Measurements from ENCODE around the gene PLCB4.

Gene PLCB4

DNA sequence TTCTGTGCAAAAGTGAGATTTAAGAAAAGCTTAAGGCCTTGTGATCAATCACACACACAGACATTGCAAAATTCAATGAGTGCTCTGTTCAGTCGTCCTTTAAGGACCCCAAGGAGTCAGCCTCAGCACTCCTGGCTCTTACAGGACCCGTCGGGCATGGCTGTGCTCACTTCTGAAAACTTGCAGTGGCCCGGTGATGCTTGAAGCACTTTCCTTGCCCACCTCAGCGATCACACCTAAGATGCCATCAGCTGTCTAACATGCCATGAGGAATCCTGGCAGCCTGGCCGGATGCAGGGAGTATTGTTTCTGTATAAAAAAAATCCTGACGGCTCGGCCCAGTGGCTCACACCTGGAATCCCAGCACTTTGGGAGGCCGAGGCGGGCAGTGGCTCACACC, 344.1 kb downstream of the PLCB4 start:
- no peak for DNase-seq (ENCODE audit: low read depth)
- TF ChIP-seq, protein P1, sequence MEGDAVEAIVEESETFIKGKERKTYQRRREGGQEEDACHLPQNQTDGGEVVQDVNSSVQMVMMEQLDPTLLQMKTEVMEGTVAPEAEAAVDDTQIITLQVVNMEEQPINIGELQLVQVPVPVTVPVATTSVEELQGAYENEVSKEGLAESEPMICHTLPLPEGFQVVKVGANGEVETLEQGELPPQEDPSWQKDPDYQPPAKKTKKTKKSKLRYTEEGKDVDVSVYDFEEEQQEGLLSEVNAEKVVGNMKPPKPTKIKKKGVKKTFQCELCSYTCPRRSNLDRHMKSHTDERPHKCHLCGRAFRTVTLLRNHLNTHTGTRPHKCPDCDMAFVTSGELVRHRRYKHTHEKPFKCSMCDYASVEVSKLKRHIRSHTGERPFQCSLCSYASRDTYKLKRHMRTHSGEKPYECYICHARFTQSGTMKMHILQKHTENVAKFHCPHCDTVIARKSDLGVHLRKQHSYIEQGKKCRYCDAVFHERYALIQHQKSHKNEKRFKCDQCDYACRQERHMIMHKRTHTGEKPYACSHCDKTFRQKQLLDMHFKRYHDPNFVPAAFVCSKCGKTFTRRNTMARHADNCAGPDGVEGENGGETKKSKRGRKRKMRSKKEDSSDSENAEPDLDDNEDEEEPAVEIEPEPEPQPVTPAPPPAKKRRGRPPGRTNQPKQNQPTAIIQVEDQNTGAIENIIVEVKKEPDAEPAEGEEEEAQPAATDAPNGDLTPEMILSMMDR (conservative IDR thresholded peaks at IDR 0.05; ENCODE audit: low read depth, low read length) = no peak
- no peak overlapping the region for H3K4me3 ChIP-seq (ENCODE audit: low read depth, low read length)

DNA sequence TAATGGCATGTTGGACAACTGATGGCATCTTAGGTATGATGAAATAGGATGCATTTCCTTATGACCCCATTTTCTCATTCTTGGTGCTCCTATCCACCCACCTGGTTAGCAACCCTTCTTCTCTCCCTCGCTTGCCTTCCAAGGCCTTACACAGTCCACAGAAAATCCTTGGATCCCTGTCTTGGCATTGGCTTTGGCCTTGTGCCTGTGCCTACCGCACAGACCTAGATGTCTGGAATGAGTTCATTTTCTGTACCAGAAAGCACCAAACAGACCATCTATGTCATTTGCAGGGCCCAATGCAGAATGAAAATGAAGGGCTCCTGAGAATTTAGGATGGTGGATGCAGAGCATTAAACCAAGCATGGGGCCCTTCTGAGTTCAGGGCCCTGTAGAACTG, 346.5 kb downstream of the PLCB4 start:
- DNase-seq (ENCODE audit: low read depth) = no peak
- TF ChIP-seq, protein P1 (conservative IDR thresholded peaks at IDR 0.05; ENCODE audit: low read depth, low read length) = no peak
- no peak overlapping the region for H3K4me3 ChIP-seq (ENCODE audit: low read depth, low read length)

DNA sequence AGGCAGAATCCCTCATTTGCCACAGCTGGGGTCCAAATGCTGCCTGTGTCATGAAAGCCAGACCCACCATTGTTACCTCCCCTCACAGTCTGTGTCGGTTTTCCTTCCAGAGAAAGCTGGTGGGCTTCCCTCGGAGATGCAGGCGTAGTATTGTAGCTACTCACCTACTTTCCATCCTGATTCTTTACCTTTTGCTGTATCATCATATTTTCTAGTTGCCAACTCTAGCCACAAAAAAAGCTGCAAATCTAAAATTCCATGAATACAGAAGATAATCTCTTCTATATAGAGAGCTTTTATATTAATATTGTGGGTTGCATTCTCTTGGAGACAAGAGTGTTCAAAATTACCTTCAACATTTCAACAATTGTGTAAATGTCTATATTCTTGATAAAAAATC, 347.5 kb downstream of the PLCB4 start:
- TF ChIP-seq, protein P1 (conservative IDR thresholded peaks at IDR 0.05; ENCODE audit: low read depth, low read length) = no peak
- H3K4me3 ChIP-seq (ENCODE audit: low read depth, low read length) = no peak overlapping the region
- DNase-seq (ENCODE audit: low read depth) = no peak

DNA sequence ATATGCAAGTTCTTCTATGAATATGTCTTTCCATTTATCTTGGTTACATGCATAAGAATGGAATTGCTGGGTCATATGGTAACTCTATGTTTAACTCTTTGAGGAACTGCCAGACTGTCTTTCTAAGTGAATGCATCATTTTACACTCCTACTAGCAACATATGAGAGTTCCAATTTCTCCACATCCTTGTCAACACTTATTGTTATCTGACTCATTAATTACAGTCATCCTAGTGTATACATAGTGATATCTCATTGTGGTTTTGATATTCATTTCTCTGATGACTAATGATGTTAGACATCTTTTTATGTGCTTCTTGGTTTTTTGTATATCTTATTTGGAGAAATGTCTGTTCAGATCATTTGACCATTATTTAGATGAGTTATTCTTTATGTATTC, 348.8 kb downstream of the PLCB4 start:
- H3K4me3 ChIP-seq (ENCODE audit: low read depth, low read length) = no peak overlapping the region
- DNase-seq (ENCODE audit: low read depth) = peak; percentile 11
- TF ChIP-seq, protein P1 (conservative IDR thresholded peaks at IDR 0.05; ENCODE audit: low read depth, low read length) = no peak

DNA sequence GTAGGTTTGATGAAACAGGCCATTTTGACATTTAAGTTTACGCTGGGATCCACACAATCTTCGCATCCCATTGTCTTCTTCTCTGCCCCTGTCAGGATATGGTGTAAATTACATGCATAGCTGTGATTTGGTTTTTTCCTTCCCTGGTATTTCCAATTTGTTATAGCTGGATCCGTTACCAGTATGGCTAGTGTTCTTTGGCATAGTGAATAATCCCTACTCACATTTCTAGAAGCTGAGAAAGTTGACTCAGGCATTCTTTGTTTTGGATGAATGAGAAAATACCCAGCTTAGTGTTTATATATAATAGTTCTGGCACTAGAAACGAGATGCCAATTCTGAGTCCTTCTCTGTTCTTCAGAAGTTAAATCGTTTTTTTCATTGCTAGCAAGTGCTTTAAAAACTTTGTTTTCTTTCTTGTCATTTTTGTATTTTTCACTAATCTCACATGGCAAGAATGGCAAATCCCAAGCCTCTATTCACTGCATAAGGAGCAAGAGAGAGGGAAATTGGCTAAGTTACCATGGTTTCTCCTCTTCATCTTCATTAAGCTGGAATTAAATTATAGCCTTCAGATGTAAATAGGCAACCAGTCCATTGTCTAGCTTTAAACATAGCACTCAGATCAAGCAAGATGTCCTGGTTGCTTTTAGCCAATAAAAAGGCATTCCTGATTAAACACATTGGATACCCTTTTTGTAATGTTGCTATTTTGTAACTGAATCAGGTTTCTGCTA, 353.6 kb downstream of the PLCB4 start:
- no peak for DNase-seq (ENCODE audit: low read depth)
- H3K4me3 ChIP-seq (ENCODE audit: low read depth, low read length) = no peak overlapping the region
- TF ChIP-seq, protein P1 (conservative IDR thresholded peaks at IDR 0.05; ENCODE audit: low read depth, low read length) = no peak

DNA sequence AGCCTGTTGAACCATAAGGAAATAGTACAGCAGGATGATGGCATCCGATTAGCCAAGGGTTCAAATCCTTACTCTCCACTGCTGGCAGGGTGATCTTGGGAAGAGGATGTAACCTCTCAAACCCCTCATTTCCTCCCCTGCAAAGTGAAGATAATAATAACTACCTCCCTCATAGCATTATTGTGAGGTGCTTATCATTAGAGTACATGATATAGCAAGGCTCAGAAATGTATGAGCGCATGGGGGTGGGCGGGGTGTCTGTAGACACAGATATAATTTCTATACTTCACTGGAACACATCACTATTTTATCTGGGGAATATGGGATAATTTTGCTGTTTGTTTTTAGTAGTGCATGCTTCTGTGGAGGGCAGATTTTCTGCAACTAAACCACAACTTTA, 355.7 kb downstream of the PLCB4 start:
- TF ChIP-seq, protein P1 (conservative IDR thresholded peaks at IDR 0.05; ENCODE audit: low read depth, low read length) = no peak
- DNase-seq (ENCODE audit: low read depth) = no peak
- H3K4me3 ChIP-seq (ENCODE audit: low read depth, low read length) = no peak overlapping the region

Measured in choroid plexus epithelial cell (primary cell).